Endothelial cell of umbilical vein (primary cell): ENCODE results near the gene DPP10. TPM values are rescaled to one million over a fixed set of nuclear protein-coding genes. Genes with fewer than 3 reads are reported as not detected.

Source experiments
- BruUV-seq: library from RNA; stranded (reverse); fragments of 400-500 nt; replicated peaks from 2 replicates; lab custom pipeline; 2021; lab: Mats Ljungman, UMichigan
- CTCF ChIA-PET: fragments of 300-600, 350-600 bp; sonication (Branson Sonifier 250); formaldehyde crosslinking; loops from one replicate; lab custom pipeline; 2021; ENCODE audit warnings: antibody characterized with exemption, inconsistent platforms; lab: Charles Lee
- POLR2A ChIA-PET: fragments of 300-600, 350-600 bp; sonication (Branson Sonifier 250); formaldehyde crosslinking; loops from one replicate; lab custom pipeline; 2021; ENCODE audit warnings: antibody characterized with exemption, inconsistent platforms; lab: Charles Lee
- DNase-seq: peaks from one replicate; pipeline ENCODE4 v3.0.0-alpha.2; 2011; ENCODE audit warnings: low read depth, low spot score
- FAIRE-seq: peaks from 2 replicates; lab custom pipeline; 2011; peaks lifted over from hg19 to GRCh38; lab: Jason Lieb, UNC
- H2AFZ ChIP-seq: 2 replicates; pipeline ENCODE4 v1.6.0; 2012; ENCODE audit warnings: low read depth, low read length, control low read depth, inconsistent platforms
- H3K27ac ChIP-seq: 2 replicates; pipeline ENCODE4 v1.5.1; 2011; ENCODE audit warnings: low read depth, mild to moderate bottlenecking, control low read depth, low read length, moderate library complexity; ENCODE audit not compliant: insufficient read depth
- H3K27me3 ChIP-seq, 2 experiments: 2 replicates each; pipeline versions ENCODE4 v1.6.0 to v1.6.1; 2011; ENCODE audit warnings: low read length in 2 of 2, mixed read lengths in 1 of 2; ENCODE audit not compliant: control insufficient read depth in 2 of 2, insufficient read depth in 2 of 2
- H3K36me3 ChIP-seq, 2 experiments: 2 replicates in 1 of 2; 3 replicates in 1 of 2; pipeline ENCODE4 v1.5.1; 2011; ENCODE audit warnings: low read length in 2 of 2, mild to moderate bottlenecking in 1 of 2, moderate library complexity in 1 of 2; ENCODE audit not compliant: control insufficient read depth in 2 of 2, insufficient read depth in 2 of 2; ENCODE audit errors: extremely low read depth in 1 of 2
- H3K4me1 ChIP-seq: 3 replicates; pipeline ENCODE4 v1.5.1; 2011; ENCODE audit warnings: mild to moderate bottlenecking, low read length; ENCODE audit not compliant: control insufficient read depth, insufficient read depth; ENCODE audit errors: extremely low read depth
- H3K4me2 ChIP-seq: 2 replicates; pipeline ENCODE4 v1.6.1; 2011; ENCODE audit warnings: low read length, control low read depth, mixed read lengths; ENCODE audit not compliant: insufficient read depth
- H3K4me3 ChIP-seq, 3 experiments: fragments of 200-600 bp in 1 of 3; sonication (generic), shearing (Covaris generic) in 1 of 3; replicated peaks in 1 of 3; 2 replicates each; pipeline ENCODE4 v1.5.1; 2011 to 2016; ENCODE audit warnings: control low read depth in 3 of 3, low read length in 3 of 3, mild to moderate bottlenecking in 2 of 3, inconsistent platforms in 1 of 3, low read depth in 1 of 3, moderate library complexity in 1 of 3; ENCODE audit not compliant: insufficient read depth in 1 of 3
- H3K79me2 ChIP-seq: 2 replicates; pipeline ENCODE4 v1.6.0; 2012; ENCODE audit warnings: low read length, inconsistent platforms; ENCODE audit not compliant: control insufficient read depth, insufficient read depth
- H3K9ac ChIP-seq: replicated peaks from 2 replicates; pipeline ENCODE3; 2011; ENCODE audit warnings: low read length, control low read depth; ENCODE audit not compliant: insufficient read depth; ENCODE audit errors: extremely low read depth
- H3K9me1 ChIP-seq: replicated peaks from 3 replicates; pipeline ENCODE4 v1.6.0; 2011; ENCODE audit warnings: mild to moderate bottlenecking, low read length; ENCODE audit not compliant: control insufficient read depth, insufficient read depth; ENCODE audit errors: extremely low read depth
- H3K9me3 ChIP-seq: replicated peaks from 2 replicates; pipeline ENCODE4 v1.5.1; 2012; ENCODE audit warnings: low read length, inconsistent platforms; ENCODE audit not compliant: control insufficient read depth, insufficient read depth
- H4K20me1 ChIP-seq: replicated peaks from 2 replicates; pipeline ENCODE3; 2011; ENCODE audit warnings: mild to moderate bottlenecking, low read length; ENCODE audit not compliant: control insufficient read depth, insufficient read depth; ENCODE audit errors: extremely low read depth
- CTCF ChIP-seq, 2 donors: IDR thresholded peaks; 1 replicate in 1 of 2; 2 replicates in 1 of 2; pipeline ENCODE4 v1.5.1; 2011; ENCODE audit warnings: low read length in 2 of 2, mild to moderate bottlenecking in 2 of 2, moderate library complexity in 2 of 2, control low read depth in 1 of 2, inconsistent platforms in 1 of 2, low read depth in 1 of 2; ENCODE audit not compliant: insufficient read depth in 1 of 2; ENCODE audit errors: extremely low read depth in 1 of 2
- EZH2 ChIP-seq: IDR thresholded peaks from 2 replicates; pipeline ENCODE4 v1.6.1; 2012; ENCODE audit warnings: borderline replicate concordance, low read depth, mild to moderate bottlenecking, moderate library complexity, low read length, inconsistent platforms; ENCODE audit not compliant: severe bottlenecking
- FOS ChIP-seq: IDR thresholded peaks from 2 replicates; pipeline ENCODE4 v1.6.1; 2011; ENCODE audit warnings: mild to moderate bottlenecking, low read length, moderate library complexity, borderline replicate concordance; ENCODE audit not compliant: insufficient read depth
- GATA2 ChIP-seq: IDR thresholded peaks from 2 replicates; pipeline ENCODE4 v1.7.0; 2011; ENCODE audit warnings: low read depth, mild to moderate bottlenecking, moderate library complexity, mixed read lengths, low read length; ENCODE audit not compliant: insufficient read length, insufficient read depth
- JUN ChIP-seq: IDR thresholded peaks from 2 replicates; pipeline ENCODE4 v1.6.1; 2011; ENCODE audit warnings: borderline replicate concordance, low read depth; ENCODE audit not compliant: insufficient read length, insufficient read depth
- MAX ChIP-seq: IDR thresholded peaks from 2 replicates; pipeline ENCODE4 v1.6.1; 2011; ENCODE audit not compliant: insufficient read depth, insufficient read length
- MYC ChIP-seq: IDR thresholded peaks from one replicate; pipeline ENCODE4 v1.6.1; 2011; ENCODE audit warnings: mild to moderate bottlenecking, low read depth, low read length
- POLR2A ChIP-seq: IDR thresholded peaks from 2 replicates; pipeline ENCODE4 v1.6.1; 2012; ENCODE audit warnings: low read depth, mild to moderate bottlenecking, control low read depth, low read length
- POLR2AphosphoS5 ChIP-seq: IDR thresholded peaks from 2 replicates; pipeline ENCODE4 v1.6.1; 2012; ENCODE audit warnings: low read depth, mild to moderate bottlenecking, control low read depth, low read length, moderate library complexity; ENCODE audit not compliant: insufficient read depth
- dilution Hi-C: fragments of 300-500 bp; cut with MboI; formaldehyde crosslinking; loops from one replicate; pipeline ENCODE4 v1.15.0; 2019; ENCODE audit warnings: low sequenced_read_pairs; ENCODE audit not compliant: extremely low pct_ligation_motif_present
- intact Hi-C: fragments of 100-400 bp; cut with micrococcal nuclease; formaldehyde crosslinking; loops from one replicate; pipeline ENCODE4 v1.10.0; 2022
- polyA plus RNA-seq, 4 experiments: library from polyadenylated mRNA; depleted of rRNA in 3 of 4; stranded (reverse) in 3 of 4; unstranded in 1 of 4; fragments of >200 nt; gene quantifications; 2 replicates each; pipeline versions ENCODE4 v1.2.1 to v1.2.3, GENCODE V29; 2011 to 2012; ENCODE audit warnings: missing spikeins in 1 of 4
- total RNA-seq: library from RNA; stranded (reverse); gene quantifications from 2 replicates; pipeline ENCODE4 v1.2.3, GENCODE V29; 2021

DPP10 gene
- total and polyA plus RNA-seq, 2 donors (not counting 3 experiments of a cell fraction or from before 2014, with no cell fraction given) = not detected

GRCh38 chr2:114727012-114727411, 284.6 kb downstream of the DPP10 start:
- POLR2A ChIA-PET = no interaction called here
- BruUV-seq = no TSS peak
- TF ChIP-seq POLR2AphosphoS5 = no peak
- no peak for TF ChIP-seq JUN
- TF ChIP-seq GATA2 = no peak
- no peak for TF ChIP-seq MAX
- TF ChIP-seq MYC = no peak
- TF ChIP-seq EZH2 = no peak
- TF ChIP-seq CTCF (IDR thresholded peaks at IDR 0.05; ENCODE audit: extremely low read depth in 1 of 2, insufficient read depth in 1 of 2, low read depth in 1 of 2, low read length in 2 of 2) = no peak
- TF ChIP-seq POLR2A = no peak
- no peak for TF ChIP-seq FOS
- Histone ChIP-seq H3K4me2 (no peak overlapping the region), H3K36me3 (no peaks in the 10 kb centered on the region), H3K4me3 (no peak overlapping the region), H4K20me1 (no peaks in the 10 kb centered on the region), H3K27me3 (no peaks in the 10 kb centered on the region), H3K4me1 (no peaks in the 10 kb centered on the region), H2AFZ (no peak overlapping the region), H3K27ac (no peak overlapping the region), H3K9ac (no peak overlapping the region), H3K79me2 (no peaks in the 10 kb centered on the region), H3K9me1 (no peaks in the 10 kb centered on the region), H3K9me3 (peaks cover 4% of the 10 kb centered on the region)
- intact Hi-C loops = no loop called here
- CTCF ChIA-PET = no interaction called here
- DNase-seq = no peak
- dilution Hi-C loops = no loop called here
- FAIRE-seq = no peak
